ENCODE data around the gene SPRY2.

The SPRY2 gene

GRCh38 chr13:80336370-80336769 is 4.6 kb downstream of the SPRY2 start:
- peak; percentile 40 for DNase-seq (ENCODE audit: low read depth)
- peak overlapping the region; percentile 2 for H3K4me3 ChIP-seq (ENCODE audit: low read depth, low read length)
- TF ChIP-seq CTCF (conservative IDR thresholded peaks at IDR 0.05; ENCODE audit: low read depth, low read length), result no peak

- H3K4me3 ChIP-seq (ENCODE audit: low read depth, low read length), result no peak overlapping the region
- TF ChIP-seq CTCF (conservative IDR thresholded peaks at IDR 0.05; ENCODE audit: low read depth, low read length), result no peak
- DNase-seq (ENCODE audit: low read depth), result peak; percentile 37
Measured at GRCh38 chr13:80334597-80335260, 6.2 kb downstream of the SPRY2 start.

- H3K4me3 ChIP-seq (ENCODE audit: low read depth, low read length), result no peak overlapping the region
- no peak for TF ChIP-seq CTCF (conservative IDR thresholded peaks at IDR 0.05; ENCODE audit: low read depth, low read length)
- no peak for DNase-seq (ENCODE audit: low read depth)
Measured at GRCh38 chr13:80331984-80332383, 8.9 kb downstream of the SPRY2 start.

GRCh38 chr13:80329250-80329649 is 11.7 kb downstream of the SPRY2 start:
- no peak overlapping the region for H3K4me3 ChIP-seq (ENCODE audit: low read depth, low read length)
- no peak for TF ChIP-seq CTCF (conservative IDR thresholded peaks at IDR 0.05; ENCODE audit: low read depth, low read length)
- DNase-seq (ENCODE audit: low read depth), result no peak

- H3K4me3 ChIP-seq (ENCODE audit: low read depth, low read length), result no peak overlapping the region
- TF ChIP-seq CTCF (conservative IDR thresholded peaks at IDR 0.05; ENCODE audit: low read depth, low read length), result no peak
- no peak for DNase-seq (ENCODE audit: low read depth)
Measured at GRCh38 chr13:80319004-80319403, 21.9 kb downstream of the SPRY2 start.

GRCh38 chr13:80314711-80315653 is 25.9 kb downstream of the SPRY2 start:
- no peak overlapping the region for H3K4me3 ChIP-seq (ENCODE audit: low read depth, low read length)
- TF ChIP-seq CTCF (conservative IDR thresholded peaks at IDR 0.05; ENCODE audit: low read depth, low read length), result no peak
- DNase-seq (ENCODE audit: low read depth), result no peak
